Trophoblast cell (in vitro differentiated cells and primary cell): Measurements from ENCODE around the gene KCNC3.

Experiments used
- DNase-seq, 2 donors: peaks; one replicate each; pipeline ENCODE4 v3.0.0-alpha.2; 2016
- H2AFZ ChIP-seq: 2 replicates; pipeline ENCODE4 v1.6.1; 2013; ENCODE audit warnings: low read length, moderate library complexity, mild to moderate bottlenecking; ENCODE audit not compliant: insufficient read depth, poor library complexity
- H2AK5ac ChIP-seq: 2 replicates; pipeline ENCODE4 v1.6.1; 2013; ENCODE audit warnings: mild to moderate bottlenecking, low read length
- H2BK120ac ChIP-seq: 2 replicates; pipeline ENCODE4 v1.6.1; 2013; ENCODE audit warnings: low read length, mild to moderate bottlenecking, moderate library complexity; ENCODE audit not compliant: insufficient read depth, poor library complexity
- H2BK12ac ChIP-seq: 2 replicates; pipeline ENCODE4 v1.6.1; 2013; ENCODE audit warnings: mild to moderate bottlenecking, low read length, moderate library complexity
- H2BK5ac ChIP-seq: 2 replicates; pipeline ENCODE4 v1.6.1; 2013; ENCODE audit warnings: low read length, low read depth, moderate library complexity, mild to moderate bottlenecking; ENCODE audit not compliant: poor library complexity
- H3K14ac ChIP-seq: 2 replicates; pipeline ENCODE4 v1.6.1; 2013; ENCODE audit warnings: mild to moderate bottlenecking, low read length
- H3K18ac ChIP-seq: 2 replicates; pipeline ENCODE4 v1.6.1; 2013; ENCODE audit warnings: mild to moderate bottlenecking, low read length
- H3K23ac ChIP-seq: 2 replicates; pipeline ENCODE4 v1.6.1; 2013; ENCODE audit warnings: low read length
- H3K27ac ChIP-seq: 2 replicates; pipeline ENCODE4 v1.5.1; 2013; ENCODE audit warnings: low read depth, mild to moderate bottlenecking, inconsistent platforms, low read length, moderate library complexity
- H3K27me3 ChIP-seq: 2 replicates; pipeline ENCODE4 v1.6.1; 2013; ENCODE audit warnings: inconsistent platforms, mild to moderate bottlenecking, low read length, moderate library complexity; ENCODE audit not compliant: insufficient read depth
- H3K36me3 ChIP-seq, 2 experiments: 1 replicate in 1 of 2; 2 replicates in 1 of 2; pipeline ENCODE4 v1.6.1; 2013; ENCODE audit warnings: low read length in 2 of 2, mild to moderate bottlenecking in 2 of 2, moderate library complexity in 1 of 2; ENCODE audit not compliant: insufficient read depth in 2 of 2, control insufficient read depth in 1 of 2
- H3K4ac ChIP-seq: 2 replicates; pipeline ENCODE4 v1.6.1; 2013; ENCODE audit warnings: low read depth, mild to moderate bottlenecking, low read length, moderate library complexity
- H3K4me1 ChIP-seq, 2 experiments: 1 replicate in 1 of 2; 2 replicates in 1 of 2; pipeline ENCODE4 v1.6.1; 2013; ENCODE audit warnings: low read length in 2 of 2, mild to moderate bottlenecking in 2 of 2, moderate library complexity in 1 of 2; ENCODE audit not compliant: insufficient read depth in 2 of 2, control insufficient read depth in 1 of 2
- H3K4me2 ChIP-seq: 2 replicates; pipeline ENCODE4 v1.6.1; 2013; ENCODE audit warnings: inconsistent platforms, mild to moderate bottlenecking, low read length, moderate library complexity
- H3K4me3 ChIP-seq: 2 replicates; pipeline ENCODE4 v1.5.1; 2013; ENCODE audit warnings: mild to moderate bottlenecking, low read depth, low read length, inconsistent platforms
- H3K79me1 ChIP-seq: one replicate; pipeline ENCODE4 v1.6.1; 2013; ENCODE audit warnings: low read length
- H3K79me2 ChIP-seq: 2 replicates; pipeline ENCODE4 v1.6.1; 2013; ENCODE audit warnings: low read length, mild to moderate bottlenecking; ENCODE audit not compliant: control insufficient read depth, insufficient read depth, poor library complexity
- H3K9ac ChIP-seq: 2 replicates; pipeline ENCODE4 v1.6.1; 2013; ENCODE audit warnings: mild to moderate bottlenecking, low read length
- H3K9me3 ChIP-seq: 2 replicates; pipeline ENCODE4 v1.6.1; 2013; ENCODE audit warnings: low read depth, mild to moderate bottlenecking, control low read depth, inconsistent platforms, low read length; ENCODE audit not compliant: insufficient read depth
- H4K12ac ChIP-seq: 2 replicates; pipeline ENCODE4 v1.6.1; 2013; ENCODE audit warnings: low read depth, mild to moderate bottlenecking, low read length, moderate library complexity
- H4K8ac ChIP-seq: 2 replicates; pipeline ENCODE4 v1.6.1; 2013; ENCODE audit warnings: low read depth, mild to moderate bottlenecking, low read length, moderate library complexity
- H4K91ac ChIP-seq: one replicate; pipeline ENCODE4 v1.6.1; 2013; ENCODE audit warnings: low read depth, mild to moderate bottlenecking, low read length, moderate library complexity
- WGBS: extraction: QIAGEN DNeasy Blood & Tissue Kit; methylation state at CpG from one replicate; pipeline ENCODE4 v1.1.7; 2013; ENCODE audit warnings: missing lambda C conversion rate; ENCODE audit not compliant: insufficient read length, insufficient coverage; ENCODE audit errors: extremely low coverage; 5-methylcytosine and 5-hydroxymethylcytosine counted together

KCNC3 gene

DNA sequence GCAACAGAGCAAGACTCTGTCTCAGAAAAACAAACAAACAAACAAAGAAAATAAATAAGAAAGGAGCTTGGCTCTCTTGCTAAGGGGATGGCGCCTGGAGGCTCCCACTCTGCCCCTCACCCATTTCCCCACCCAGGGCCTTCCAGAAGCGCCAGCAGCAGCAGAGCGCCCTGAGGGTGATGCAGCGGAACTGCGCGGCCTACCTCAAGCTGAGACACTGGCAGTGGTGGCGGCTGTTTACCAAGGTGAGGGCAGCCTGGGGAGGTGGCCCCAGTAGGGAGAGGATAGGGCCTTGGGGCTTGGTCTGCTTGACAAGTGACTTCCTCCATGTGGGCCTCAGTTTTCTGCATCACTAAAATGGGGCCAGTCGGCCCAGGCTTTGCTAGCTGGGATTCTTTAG lies 66.0 kb downstream of the KCNC3 start:
- H3K14ac ChIP-seq: no peak overlapping the region
- H3K4ac ChIP-seq: no peak overlapping the region
- no peaks in the 10 kb centered on the region for H3K79me1 ChIP-seq
- no peaks in the 10 kb centered on the region for H3K4me1 ChIP-seq
- H2AK5ac ChIP-seq: no peak overlapping the region
- H4K12ac ChIP-seq: no peak overlapping the region
- H4K8ac ChIP-seq: no peak overlapping the region
- H3K18ac ChIP-seq: no peak overlapping the region
- H3K79me2 ChIP-seq: no peaks in the 10 kb centered on the region
- peaks cover 4 to 10% of the 10 kb centered on the region in 2 experiments for H3K36me3 ChIP-seq
- H3K27ac ChIP-seq: no peak overlapping the region
- H2AFZ ChIP-seq: no peak overlapping the region
- peaks cover 1% of the 10 kb centered on the region for H3K9me3 ChIP-seq
- H2BK5ac ChIP-seq: no peak overlapping the region
- H2BK12ac ChIP-seq: no peak overlapping the region
- H3K4me2 ChIP-seq: no peak overlapping the region
- H3K4me3 ChIP-seq: no peak overlapping the region
- H3K27me3 ChIP-seq: no peaks in the 10 kb centered on the region
- H4K91ac ChIP-seq: no peak overlapping the region
- no peak for DNase-seq
- H3K9ac ChIP-seq: no peak overlapping the region
- WGBS: no CpG with 5 or more reads among the region's 8 CpGs
- no peak overlapping the region for H2BK120ac ChIP-seq
- no peak overlapping the region for H3K23ac ChIP-seq
